Pancreas (tissue), 10 donors: ENCODE data around the gene GRK5. TPM values are rescaled to one million over a fixed set of nuclear protein-coding genes. Genes with fewer than 3 reads are reported as not detected.

Experiments
- ATAC-seq, 4 donors: fragments of 200-7000 bp; cut with Tn5 transposase; one replicate each; pipeline versions ENCODE4 v1.8.0 to v1.9.1; 2020; ENCODE audit warnings: mild to moderate bottlenecking in 4 of 4, moderate library complexity in 4 of 4
- DNase-seq, 6 donors: peaks; one replicate each; pipeline ENCODE4 v3.0.0-alpha.2; 2020
- FAIRE-seq: peaks from 2 replicates; lab custom pipeline; 2012; peaks lifted over from hg19 to GRCh38; lab: Jason Lieb, UNC
- H3K27ac ChIP-seq, 4 donors: fragments of 200-600 bp; sonication (generic); 1 replicate in 3 of 4; 2 replicates in 1 of 4; pipeline versions ENCODE4 v1.5.0 to v1.8.0; 2020
- H3K27me3 ChIP-seq, 4 donors: fragments of 200-600 bp; one replicate each; pipeline ENCODE4 v1.8.0; 2021
- H3K36me3 ChIP-seq, 3 donors: fragments of 200-600 bp; sonication (generic) in 1 of 3; one replicate each; pipeline versions ENCODE4 v1.5.0 to v1.8.0; 2020 to 2021
- H3K4me1 ChIP-seq, 3 donors: fragments of 200-600 bp; one replicate each; pipeline ENCODE4 v1.8.0; 2021
- H3K4me3 ChIP-seq, 4 donors: fragments of 200-600 bp; sonication (generic) in 2 of 4; one replicate each; pipeline versions ENCODE4 v1.5.0 to v1.8.0; 2020 to 2021
- H3K9me3 ChIP-seq, 4 donors: fragments of 200-600 bp; one replicate each; pipeline ENCODE4 v1.8.0; 2021
- CTCF ChIP-seq, 4 donors: fragments of 200-600 bp; sonication (generic) in 3 of 4; IDR thresholded peaks; one replicate each; pipeline versions ENCODE4 v1.5.0 to v1.8.0; 2021; ENCODE audit warnings: antibody characterized with exemption in 4 of 4
- WGBS, 2 donors: extraction: QIAGEN DNeasy Blood & Tissue Kit; methylation state at CpG; one replicate each; pipeline ENCODE4 v1.1.7; 2013; 5-methylcytosine and 5-hydroxymethylcytosine counted together
- intact Hi-C, 3 donors: fragments of 100-400 bp; cut with DNase I; formaldehyde crosslinking; loops; one replicate each; pipeline versions ENCODE4 v1.11.1 to v1.14.2; 2022
- polyA plus RNA-seq, 2 donors: library from polyadenylated mRNA; stranded (reverse); fragments of 200-250 nt; gene quantifications; one replicate each; pipeline ENCODE4 v1.2.3, GENCODE V29; 2013
- total RNA-seq, 6 donors: library from RNA; stranded (reverse); fragmentation: NEBNext Ultra II Directional in 4 of 6; extraction: Animal tissue kit (Norgen Biotek cat#: 25700) in 4 of 6; gene quantifications; one replicate each; pipeline versions ENCODE4 v1.2.1 to v1.2.4, GENCODE V29; 2021 to 2023
- donor health status: healthy with polysubstance abuse.
- donor health status: DM: no; HTN: no; CAD: no; lungs with moderate emphysema.
- donor health status: DM: no; HTN: no; CAD: no.
- donor health status: control.
- donor health status: control.
- donor health status: Bipolar disorder and iron deficiency.
- donor health status: DM: yes; HTN: yes; CAD: no.
- donor health status: DM: no; HTN: no; CAD: no.
- donor health status: DM: no; HTN: no; CAD: no.
- donor health status: DM: yes; HTN: yes; CAD: no.

Gene GRK5
- total and polyA plus RNA-seq, 8 donors = 1.4 to 6.0 (median 2.5) TPM

GRCh38 chr10:119323085-119324016 lies 116.0 kb downstream of the GRK5 start:
- ATAC-seq = no peak
- no peak for TF ChIP-seq CTCF (IDR thresholded peaks at IDR 0.05)
- WGBS, 2 donors = 69 to 78% methylated on average over 16 of the region's 16 CpGs
- Histone ChIP-seq H3K36me3 (no peaks in the 10 kb centered on the region), H3K27me3 (no peaks in the 10 kb centered on the region), H3K9me3 (no peaks in the 10 kb centered on the region), H3K4me1 (no peaks in the 10 kb centered on the region), H3K27ac (no peak overlapping the region), H3K4me3 (no peak overlapping the region)
- intact Hi-C loops = no loop called here
- FAIRE-seq = no peak
- DNase-seq = no peak

GRCh38 chr10:119325131-119325530 lies 117.8 kb downstream of the GRK5 start:
- Histone ChIP-seq H3K9me3 (no peaks in the 10 kb centered on the region), H3K4me1 (no peaks in the 10 kb centered on the region), H3K27ac (no peak overlapping the region), H3K36me3 (no peaks in the 10 kb centered on the region), H3K27me3 (no peaks in the 10 kb centered on the region), H3K4me3 (no peak overlapping the region)
- no peak for ATAC-seq
- intact Hi-C loops = no loop called here
- TF ChIP-seq CTCF (IDR thresholded peaks at IDR 0.05) = no peak
- DNase-seq = no peak
- no peak for FAIRE-seq
- 93 to 100% methylated on average over 3 of the region's 3 CpGs for WGBS, 2 donors

- TF ChIP-seq CTCF (IDR thresholded peaks at IDR 0.05) = no peak
- FAIRE-seq = no peak
- Histone ChIP-seq H3K27ac (no peak overlapping the region), H3K36me3 (no peaks in the 10 kb centered on the region), H3K4me3 (no peak overlapping the region), H3K27me3 (no peaks in the 10 kb centered on the region), H3K4me1 (no peaks in the 10 kb centered on the region), H3K9me3 (no peaks in the 10 kb centered on the region)
- WGBS, 2 donors = 91% methylated on average over 10 of the region's 10 CpGs
- ATAC-seq = no peak
- DNase-seq = no peak
- intact Hi-C loops = no loop called here
Observed at GRCh38 chr10:119326167-119326566, 118.8 kb downstream of the GRK5 start.

- TF ChIP-seq CTCF (IDR thresholded peaks at IDR 0.05) = no peak
- no peak for FAIRE-seq
- Histone ChIP-seq H3K4me1 (no peaks in the 10 kb centered on the region), H3K36me3 (no peaks in the 10 kb centered on the region), H3K27ac (no peak overlapping the region), H3K27me3 (no peaks in the 10 kb centered on the region), H3K9me3 (no peaks in the 10 kb centered on the region), H3K4me3 (no peak overlapping the region)
- WGBS, 2 donors = 83 to 84% methylated on average over 14 of the region's 14 CpGs
- no peak for DNase-seq
- intact Hi-C loops = no loop called here
- no peak for ATAC-seq
Observed at GRCh38 chr10:119327096-119327745, 119.8 kb downstream of the GRK5 start.
